ENCODE results near the gene VPS50.

VPS50 gene

DNA sequence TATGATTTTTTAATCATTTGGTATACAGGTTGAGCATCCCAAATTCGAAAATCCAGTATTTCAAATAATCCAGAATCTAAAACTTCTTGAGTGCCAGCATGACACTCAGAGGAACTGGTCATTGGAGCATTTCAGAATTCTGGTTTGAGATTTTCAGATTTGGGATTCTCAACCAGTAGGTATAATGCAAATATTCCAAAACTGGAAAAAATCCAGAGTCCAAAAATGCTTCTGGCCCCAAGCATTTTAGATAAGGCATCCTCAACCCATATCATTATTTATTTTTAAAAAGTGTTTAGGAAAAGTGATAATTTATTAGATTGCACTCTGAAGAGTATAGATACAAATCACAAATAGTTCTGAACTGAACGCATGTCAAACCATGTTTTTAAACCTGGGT is 120.7 kb downstream of the VPS50 start:
- Histone ChIP-seq H3K9ac (ENCODE audit: low read depth, low read length, poor library complexity, severe bottlenecking) (no peak overlapping the region), H2AFZ (ENCODE audit: low read length) (no peak overlapping the region), H3K27me3 (ENCODE audit: insufficient read depth, low read length, poor library complexity, severe bottlenecking) (no peaks in the 10 kb centered on the region), H3K4me1 (ENCODE audit: insufficient read depth, low read length, poor library complexity, severe bottlenecking) (peaks cover 7% of the 10 kb centered on the region), H3K4me3 (ENCODE audit: low read length, poor library complexity, severe bottlenecking) (no peak overlapping the region), H4K20me1 (ENCODE audit: insufficient read depth, low read length, poor library complexity, severe bottlenecking) (no peaks in the 10 kb centered on the region), H3K9me2 (replicated peaks; ENCODE audit: low read depth, low read length) (no peaks in the 10 kb centered on the region), H3K36me3 (ENCODE audit: insufficient read depth, low read length) (no peaks in the 10 kb centered on the region), H3K79me2 (ENCODE audit: insufficient read depth, low read length) (no peaks in the 10 kb centered on the region), H3K9me3 (ENCODE audit: insufficient read depth, low read depth, low read length) (no peaks in the 10 kb centered on the region), H3K4me2 (ENCODE audit: low read depth, low read length, poor library complexity, severe bottlenecking) (no peak overlapping the region), H3F3A (ENCODE audit: low read depth) (no peaks in the 10 kb centered on the region)
- TF ChIP-seq EZH2phosphoT487 (IDR thresholded peaks at IDR 0.05; ENCODE audit: borderline replicate concordance) (no peak), CTCF (conservative IDR thresholded peaks at IDR 0.05; ENCODE audit: low read length) (no peak)

DNA sequence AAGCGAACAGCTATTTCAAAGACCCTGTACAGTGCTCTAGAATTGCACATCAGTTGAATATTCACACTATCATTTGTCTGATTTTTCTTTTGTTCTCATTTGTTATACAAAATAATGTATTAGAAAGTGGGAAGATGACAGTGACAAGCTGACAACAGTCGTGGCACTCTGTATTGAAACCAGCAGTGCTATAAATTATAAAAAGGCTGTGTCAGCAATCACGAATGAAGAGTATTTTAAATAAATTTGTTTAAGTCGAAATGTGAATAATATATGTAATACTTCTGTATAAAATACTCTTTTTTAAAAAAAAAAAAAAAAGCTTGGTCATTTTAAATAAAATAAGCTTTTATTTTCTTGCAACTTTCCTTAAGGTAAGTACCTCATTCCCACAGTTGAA is 122.6 kb downstream of the VPS50 start:
- H3K4me1 ChIP-seq (ENCODE audit: insufficient read depth, low read length, poor library complexity, severe bottlenecking): peaks cover 7% of the 10 kb centered on the region
- H3K79me2 ChIP-seq (ENCODE audit: insufficient read depth, low read length): no peaks in the 10 kb centered on the region
- no peaks in the 10 kb centered on the region for H3F3A ChIP-seq (ENCODE audit: low read depth)
- H4K20me1 ChIP-seq (ENCODE audit: insufficient read depth, low read length, poor library complexity, severe bottlenecking): no peaks in the 10 kb centered on the region
- TF ChIP-seq EZH2phosphoT487 (IDR thresholded peaks at IDR 0.05; ENCODE audit: borderline replicate concordance): no peak
- no peak for TF ChIP-seq CTCF (conservative IDR thresholded peaks at IDR 0.05; ENCODE audit: low read length)
- H3K36me3 ChIP-seq (ENCODE audit: insufficient read depth, low read length): no peaks in the 10 kb centered on the region
- H3K9me2 ChIP-seq (replicated peaks; ENCODE audit: low read depth, low read length): no peaks in the 10 kb centered on the region
- no peaks in the 10 kb centered on the region for H3K9me3 ChIP-seq (ENCODE audit: insufficient read depth, low read depth, low read length)
- H3K9ac ChIP-seq (ENCODE audit: low read depth, low read length, poor library complexity, severe bottlenecking): no peak overlapping the region
- H3K4me2 ChIP-seq (ENCODE audit: low read depth, low read length, poor library complexity, severe bottlenecking): no peak overlapping the region
- no peak overlapping the region for H2AFZ ChIP-seq (ENCODE audit: low read length)
- H3K4me3 ChIP-seq (ENCODE audit: low read length, poor library complexity, severe bottlenecking): no peak overlapping the region
- H3K27me3 ChIP-seq (ENCODE audit: insufficient read depth, low read length, poor library complexity, severe bottlenecking): no peaks in the 10 kb centered on the region

DNA sequence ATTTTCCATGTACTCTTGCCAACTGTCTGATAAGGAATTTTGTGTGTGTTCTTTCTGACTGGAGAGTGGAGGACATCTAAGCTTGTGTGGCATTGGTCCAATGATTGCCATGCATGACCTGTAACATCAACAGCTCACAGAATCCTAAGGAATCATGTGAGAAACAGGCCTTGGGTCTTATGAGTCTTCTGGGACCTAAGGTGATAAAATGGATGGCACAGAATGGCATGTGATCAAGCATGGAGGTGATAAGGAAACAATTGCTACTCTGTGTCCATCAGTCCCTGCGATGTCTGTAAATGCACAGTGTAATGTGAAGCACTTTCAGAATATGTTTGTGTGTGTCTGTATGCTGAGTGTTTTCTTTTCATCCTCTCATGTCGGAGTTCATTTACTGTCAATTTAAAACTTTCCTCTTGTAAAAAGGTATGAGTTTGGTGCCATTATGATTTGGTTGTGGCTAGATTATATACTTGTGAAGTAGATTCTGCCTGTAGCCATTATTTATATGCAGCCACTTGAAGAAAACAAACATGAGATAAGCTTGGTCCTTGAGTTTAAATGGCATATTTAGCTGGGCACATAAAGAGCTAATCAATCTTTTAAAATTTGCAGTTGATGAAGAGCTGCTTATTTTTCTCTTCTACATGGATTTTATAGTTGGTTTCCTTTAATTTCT is 127.5 kb downstream of the VPS50 start:
- H3K79me2 ChIP-seq (ENCODE audit: insufficient read depth, low read length): no peaks in the 10 kb centered on the region

More for the DNA sequence above, 127.5 kb downstream of the VPS50 start:
- H3K27me3 ChIP-seq (ENCODE audit: insufficient read depth, low read length, poor library complexity, severe bottlenecking): no peaks in the 10 kb centered on the region
- no peak overlapping the region for H2AFZ ChIP-seq (ENCODE audit: low read length)
- H3F3A ChIP-seq (ENCODE audit: low read depth): no peaks in the 10 kb centered on the region
- H3K36me3 ChIP-seq (ENCODE audit: insufficient read depth, low read length): no peaks in the 10 kb centered on the region
- no peak overlapping the region for H3K9ac ChIP-seq (ENCODE audit: low read depth, low read length, poor library complexity, severe bottlenecking)
- H4K20me1 ChIP-seq (ENCODE audit: insufficient read depth, low read length, poor library complexity, severe bottlenecking): no peaks in the 10 kb centered on the region
- H3K4me1 ChIP-seq (ENCODE audit: insufficient read depth, low read length, poor library complexity, severe bottlenecking): no peaks in the 10 kb centered on the region
- H3K9me3 ChIP-seq (ENCODE audit: insufficient read depth, low read depth, low read length): no peaks in the 10 kb centered on the region
- H3K9me2 ChIP-seq (replicated peaks; ENCODE audit: low read depth, low read length): no peaks in the 10 kb centered on the region
- no peak overlapping the region for H3K4me2 ChIP-seq (ENCODE audit: low read depth, low read length, poor library complexity, severe bottlenecking)
- no peak overlapping the region for H3K4me3 ChIP-seq (ENCODE audit: low read length, poor library complexity, severe bottlenecking)
- TF ChIP-seq EZH2phosphoT487 (IDR thresholded peaks at IDR 0.05; ENCODE audit: borderline replicate concordance): no peak
- TF ChIP-seq CTCF (conservative IDR thresholded peaks at IDR 0.05; ENCODE audit: low read length): no peak

All from Loucy (cell line).